ENCODE results near the gene MYH9.

Gene MYH9

DNA sequence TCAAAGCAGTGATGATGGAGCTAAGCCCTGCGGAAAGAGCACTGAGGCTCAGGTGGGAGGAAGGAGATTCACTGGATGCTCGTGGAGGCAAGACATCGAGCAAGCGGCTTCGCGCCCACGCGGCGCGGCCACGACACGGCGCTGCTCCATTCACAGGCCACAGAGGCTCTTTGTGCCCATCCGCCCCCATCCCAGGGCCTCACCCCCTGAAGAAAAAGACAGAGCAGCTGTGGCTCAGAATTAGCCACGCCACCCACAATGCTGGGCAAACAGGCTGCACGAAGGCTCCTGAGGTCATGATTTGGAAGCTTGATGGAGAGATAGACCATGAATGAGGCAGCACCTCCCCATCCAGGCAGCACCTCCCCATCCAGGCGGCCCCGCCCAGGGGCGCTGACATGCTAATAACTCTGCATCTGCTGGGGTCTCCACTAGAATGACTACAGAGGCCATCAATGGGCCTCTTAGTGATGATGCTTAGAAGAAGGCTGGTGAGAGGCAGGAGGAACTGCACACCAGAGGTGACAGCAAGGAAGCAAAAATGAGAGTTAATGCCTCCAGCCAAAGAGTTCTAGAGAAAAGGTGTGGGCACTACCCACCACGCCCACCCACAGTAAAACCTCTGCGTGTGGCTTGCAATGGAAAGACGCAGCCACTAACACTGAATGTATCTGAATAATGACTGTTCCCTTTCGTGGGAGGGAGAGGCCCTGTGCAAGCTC is 43.5 kb downstream of the MYH9 start:
- DNase-seq = no peak

DNA sequence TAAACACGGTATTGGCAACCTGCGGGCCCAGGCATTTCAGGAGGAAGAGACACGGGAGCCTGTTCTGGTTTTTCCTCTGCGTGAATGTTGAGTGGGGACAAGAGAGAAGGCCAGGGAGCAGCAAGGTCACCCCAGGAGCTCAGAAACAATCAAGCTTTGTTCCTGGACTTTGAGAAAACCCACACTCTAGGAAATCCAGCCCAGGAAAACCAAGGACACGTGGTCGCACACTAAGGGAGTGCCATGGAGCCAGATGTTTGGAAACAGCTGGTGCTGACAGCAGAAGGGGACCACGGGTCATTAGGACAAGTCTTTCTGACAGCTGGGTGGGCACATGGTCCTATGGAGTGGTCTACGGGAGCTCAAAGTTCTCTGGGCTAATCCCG is 44.1 kb downstream of the MYH9 start:
- no peak for DNase-seq

DNA sequence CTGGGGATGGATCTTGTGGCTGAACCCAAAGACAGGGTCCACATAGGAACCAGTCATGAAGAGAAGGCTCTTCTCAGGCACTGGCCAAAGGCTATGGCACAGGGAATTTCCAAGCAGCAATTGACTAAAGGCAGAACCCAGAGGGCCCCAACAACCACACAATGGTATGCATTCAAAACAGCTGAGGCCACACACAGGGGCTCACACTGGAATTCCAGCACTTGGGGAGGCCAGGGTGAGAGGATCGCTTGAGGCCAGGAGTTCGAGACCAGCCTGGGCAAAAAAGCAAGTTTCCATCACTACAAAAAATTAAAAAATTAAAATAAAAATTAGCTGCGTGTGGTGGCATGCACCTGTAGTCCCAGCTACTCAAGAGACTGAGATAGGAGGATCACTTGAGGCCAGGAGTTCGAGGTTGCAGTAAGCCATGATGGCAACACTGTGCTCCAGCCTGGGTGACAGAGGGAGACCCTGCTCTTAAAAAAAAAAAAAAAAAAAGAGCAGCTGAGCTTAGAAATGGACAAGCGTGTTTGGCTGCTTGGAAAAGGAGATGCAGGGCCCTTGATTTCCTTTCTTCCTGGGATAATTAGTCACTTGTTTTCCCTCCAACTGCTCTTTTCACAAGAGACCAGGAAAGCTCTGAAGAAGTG is 44.6 kb downstream of the MYH9 start:
- no peak for DNase-seq

DNA sequence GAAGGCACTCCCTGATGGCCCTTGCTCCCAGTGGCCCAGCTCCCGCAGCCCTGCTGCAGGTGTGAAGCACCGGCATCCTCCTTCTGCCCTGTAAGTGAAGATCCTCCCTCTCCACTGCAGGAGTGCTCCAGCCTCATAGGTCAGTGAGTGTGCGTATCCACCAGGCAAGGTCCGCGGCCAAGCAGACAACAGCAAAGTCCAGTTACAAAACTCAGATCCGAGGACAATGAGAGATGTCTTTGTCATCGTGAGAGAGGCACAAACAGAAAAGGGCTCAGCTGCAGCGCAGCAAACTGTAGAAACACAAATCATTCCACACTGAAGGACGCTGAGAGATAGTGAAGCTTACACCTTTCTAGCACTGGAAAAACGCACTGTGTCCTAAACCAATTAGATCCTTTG is 46.1 kb downstream of the MYH9 start:
- DNase-seq = no peak

DNA sequence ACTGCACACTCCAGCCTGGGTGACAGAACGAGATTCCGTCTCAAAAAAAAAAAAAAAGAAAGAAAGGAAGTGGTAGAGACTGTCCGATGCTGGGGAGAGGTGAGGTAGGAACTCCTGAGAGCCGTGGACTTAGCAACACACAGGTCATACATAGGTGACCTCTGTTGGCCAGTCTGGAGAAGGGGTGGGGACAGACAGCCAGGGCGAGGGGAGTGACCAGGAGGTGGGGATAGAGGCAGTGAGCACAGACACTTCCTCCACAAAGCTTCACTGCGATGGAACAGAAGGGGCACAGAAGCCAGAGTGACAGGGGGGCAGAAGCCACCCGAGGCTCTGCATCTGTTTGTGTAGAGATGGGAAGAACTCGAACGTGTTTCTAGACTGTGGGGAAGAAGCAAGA is 47.1 kb downstream of the MYH9 start:
- no peak for DNase-seq

DNA sequence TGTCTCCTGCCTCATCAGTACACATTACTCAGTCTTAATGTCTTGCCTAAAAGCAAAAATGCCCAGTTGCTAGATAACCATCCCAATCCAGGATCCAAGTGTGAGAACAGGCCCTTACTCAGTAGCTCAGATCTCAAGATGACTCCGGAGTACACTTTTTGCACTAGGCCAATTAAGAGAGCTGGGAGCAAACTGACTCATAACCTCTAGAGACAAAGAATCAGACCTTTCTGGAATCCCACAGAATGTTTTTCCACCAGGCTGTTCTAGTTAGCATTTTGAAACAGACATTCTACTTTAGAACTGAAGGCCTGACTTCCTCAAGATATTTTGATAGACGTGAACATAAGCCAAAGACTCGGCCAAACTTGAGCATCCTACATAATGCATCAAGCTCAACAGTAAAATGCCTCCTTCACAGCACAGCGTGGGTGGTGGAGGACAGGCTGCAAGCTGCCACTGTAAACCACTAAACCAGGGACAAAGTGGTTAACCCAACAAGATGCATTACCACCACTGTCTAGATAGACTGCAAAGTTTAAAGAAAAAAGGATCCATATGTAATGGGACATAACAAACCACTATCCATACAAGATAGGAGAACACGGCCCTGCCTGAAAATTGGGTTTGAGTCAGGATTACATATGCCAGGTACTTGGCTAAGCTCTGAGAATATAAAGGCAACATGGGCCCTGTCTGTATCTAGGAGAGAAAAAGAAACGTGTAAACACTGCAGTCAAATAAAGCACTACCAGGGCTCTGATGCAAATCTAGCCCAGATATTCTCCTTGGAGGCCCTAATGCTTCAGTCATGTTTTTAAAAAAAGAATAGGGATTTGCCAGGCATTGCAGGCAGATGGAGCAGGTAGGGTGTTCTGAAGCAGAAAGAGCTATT is 48.3 kb downstream of the MYH9 start:
- no peak for DNase-seq

DNA sequence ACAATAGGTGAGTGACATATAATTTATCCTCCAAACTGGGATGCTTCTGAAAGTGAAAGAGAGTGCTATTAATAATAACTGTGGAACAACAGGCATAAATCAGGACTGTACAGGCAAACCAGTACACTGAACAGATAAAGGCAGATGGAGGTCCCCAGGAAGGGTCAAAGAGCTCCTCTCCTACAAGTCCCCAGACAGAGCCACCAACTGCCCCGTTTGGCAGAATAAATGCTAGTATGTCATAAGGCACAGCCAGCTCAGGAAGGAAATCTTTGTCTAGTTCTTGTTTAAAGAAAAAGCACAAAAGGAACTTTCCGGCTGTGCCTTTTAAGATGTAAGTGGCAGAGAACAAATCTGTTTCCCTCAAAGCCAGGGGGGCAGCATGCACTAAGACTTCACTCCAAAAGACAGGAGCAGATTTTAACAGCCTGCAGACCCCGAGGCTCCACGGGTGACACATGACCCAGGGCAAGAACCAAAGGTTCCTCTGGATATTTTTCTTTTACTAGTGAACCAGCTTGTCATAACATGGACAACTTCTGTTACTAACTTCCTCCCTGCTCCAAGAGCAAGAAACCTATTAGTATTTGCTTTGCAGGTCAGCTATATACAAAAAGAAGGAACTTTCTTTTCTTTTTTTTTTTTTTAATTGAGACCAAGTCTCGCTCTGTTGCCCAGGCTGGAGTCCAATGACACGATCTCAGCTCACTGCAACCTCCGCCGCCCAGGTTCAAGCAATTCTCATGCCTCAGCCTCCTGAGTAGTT is 50.2 kb downstream of the MYH9 start:
- no peak for DNase-seq

DNA sequence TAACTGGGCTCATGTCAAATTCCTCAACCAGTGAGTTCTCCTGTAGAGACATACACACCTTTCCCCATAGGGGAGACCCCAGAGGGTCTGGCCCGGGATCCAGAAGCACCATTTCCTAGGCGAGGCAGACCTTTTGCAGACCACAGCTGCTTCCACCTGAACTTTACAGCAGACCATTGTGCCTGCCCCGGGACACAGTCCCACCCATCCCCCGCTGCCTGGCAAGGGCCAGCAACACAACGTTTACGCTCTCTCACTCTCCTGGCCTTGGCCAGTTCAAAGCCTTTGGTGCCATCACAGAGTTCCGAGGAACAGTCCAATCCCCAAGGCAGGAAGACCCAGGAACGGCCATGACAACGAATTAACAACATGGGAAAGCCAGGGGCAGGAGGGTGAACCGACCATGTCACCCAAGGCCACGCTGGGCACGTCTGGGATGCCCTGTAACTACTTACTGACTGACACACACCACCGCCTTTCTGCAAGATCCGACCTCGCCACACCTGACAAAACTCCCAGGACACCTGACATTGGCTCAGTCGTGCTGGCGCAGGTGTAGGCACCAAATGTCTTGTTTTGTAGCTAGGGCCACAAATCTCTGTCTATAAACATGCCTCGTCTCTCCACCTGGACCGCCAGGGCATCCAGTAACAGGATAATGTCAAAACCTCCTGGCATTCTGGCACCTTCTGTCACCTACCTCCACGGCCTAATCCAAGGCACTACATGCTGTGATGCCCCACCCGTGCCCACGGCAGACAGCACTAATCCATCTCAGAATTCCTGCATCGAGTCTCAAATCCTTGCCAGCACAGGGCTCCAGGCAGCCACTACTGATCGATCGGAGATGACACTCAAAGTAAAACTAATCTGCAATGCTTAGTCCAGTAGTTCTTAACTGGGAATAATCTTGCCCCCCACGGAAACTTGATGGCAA is 51.3 kb downstream of the MYH9 start:
- no peak for DNase-seq

DNA sequence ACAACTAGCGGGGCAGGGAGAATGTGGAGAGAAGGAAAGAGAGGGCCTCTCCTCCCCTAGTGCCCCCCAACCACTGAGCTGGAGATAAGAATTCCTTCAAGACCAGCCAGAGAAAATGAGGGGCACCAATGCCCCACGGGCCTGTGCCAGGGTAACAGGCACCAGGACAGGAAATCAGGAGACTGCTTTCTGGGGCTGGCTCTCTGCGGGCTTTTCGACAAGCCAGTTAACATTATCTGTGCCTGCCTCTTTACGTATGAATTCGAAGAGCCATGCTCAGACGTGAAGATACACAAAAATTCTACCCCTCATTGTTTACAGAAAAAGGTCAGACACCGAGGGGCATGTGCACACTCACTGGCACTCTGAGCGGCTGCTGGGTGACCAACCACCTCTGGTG is 52.1 kb downstream of the MYH9 start:
- no peak for DNase-seq

DNA sequence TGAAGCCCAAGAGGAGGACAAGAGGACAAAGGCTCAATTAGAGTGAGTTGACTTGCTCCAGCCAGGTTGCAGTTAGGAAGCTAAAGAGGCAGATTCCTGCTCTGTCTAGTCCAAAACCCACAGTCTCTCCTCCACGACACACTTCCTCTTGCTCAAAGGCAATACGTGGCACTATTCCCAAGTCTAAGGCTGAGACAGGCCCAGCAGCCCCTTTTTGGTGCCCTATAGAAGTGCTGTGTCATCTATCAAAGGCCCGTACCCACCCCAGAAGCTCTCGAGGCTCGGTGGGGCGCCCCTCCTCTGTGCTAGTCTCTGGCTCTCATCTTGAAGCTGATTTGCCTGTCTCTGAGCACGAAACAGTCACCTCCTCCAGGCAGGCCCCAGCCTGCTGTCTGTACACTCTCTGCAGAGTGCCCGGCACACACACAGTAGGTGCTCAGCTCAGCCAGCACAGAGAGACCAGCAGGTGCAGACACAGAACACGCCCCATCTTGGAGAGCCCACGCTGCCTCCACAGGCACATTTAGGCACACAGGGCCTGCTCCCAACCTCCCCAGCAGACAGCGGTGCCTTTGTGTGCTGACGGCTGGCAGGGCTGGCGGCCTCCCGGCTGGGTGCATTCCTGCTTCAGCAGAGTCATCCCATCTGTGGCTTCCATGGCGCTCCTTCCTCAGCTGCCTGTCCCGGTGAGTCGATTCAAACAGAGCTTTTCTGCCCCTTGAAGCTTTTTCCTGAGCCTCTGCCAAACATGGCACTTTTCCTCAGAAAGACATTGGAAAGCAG is 52.8 kb downstream of the MYH9 start:
- no peak for DNase-seq

DNA sequence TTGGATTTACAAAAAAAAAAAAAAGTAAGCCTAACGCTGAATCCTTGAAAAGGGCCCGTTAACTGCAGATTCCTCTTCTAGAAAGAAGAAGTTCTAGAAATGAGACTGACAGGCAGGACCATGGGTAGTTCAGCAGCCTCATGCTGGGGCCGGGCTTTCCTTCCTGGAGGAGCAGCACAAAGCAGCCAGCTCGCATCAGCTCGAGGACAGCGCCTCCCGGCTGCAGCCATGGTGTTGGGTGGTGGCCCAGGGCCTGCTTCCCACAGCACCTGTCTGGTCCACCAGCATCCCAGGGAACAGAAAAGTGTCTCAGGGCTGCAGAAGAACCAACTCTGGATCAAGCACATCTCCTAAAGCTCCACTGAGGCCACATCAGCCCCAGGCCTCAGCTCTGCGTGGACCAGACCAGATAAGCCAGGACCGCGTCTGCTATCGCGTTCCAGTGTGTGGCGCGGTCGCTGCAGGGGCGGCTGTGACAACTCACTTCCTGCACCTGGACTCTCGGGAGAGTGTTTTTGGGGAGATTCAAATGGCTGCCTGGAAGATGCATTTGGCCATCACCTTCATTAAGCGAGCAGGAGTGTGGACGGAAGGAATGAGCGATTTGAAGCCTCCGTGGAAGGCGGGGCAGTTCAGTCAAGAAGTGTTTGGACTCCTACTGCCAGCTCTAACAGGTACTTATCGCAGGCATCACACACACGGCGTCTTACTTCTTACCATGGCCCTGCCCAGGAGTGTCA is 53.5 kb downstream of the MYH9 start:
- DNase-seq = no peak

DNA sequence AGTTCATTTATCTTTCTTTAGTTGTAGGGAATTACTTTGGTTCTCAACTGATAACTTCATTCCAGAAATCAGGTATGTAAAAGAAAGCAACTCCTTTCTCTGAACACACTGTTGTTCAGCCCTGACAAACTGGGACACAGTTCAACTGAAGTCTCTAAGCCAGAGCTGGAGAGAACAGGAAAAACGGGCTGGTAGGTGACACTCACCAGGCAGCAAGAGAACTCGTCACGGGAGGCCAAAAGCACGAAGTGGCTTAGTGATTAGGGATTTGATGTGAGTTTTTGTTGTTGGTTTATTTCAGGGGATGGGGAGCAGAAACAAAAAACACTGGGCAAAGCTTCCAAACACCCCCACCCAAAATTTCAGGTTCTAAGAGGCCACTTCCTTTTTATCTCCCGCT is 54.1 kb downstream of the MYH9 start:
- DNase-seq = no peak

DNA sequence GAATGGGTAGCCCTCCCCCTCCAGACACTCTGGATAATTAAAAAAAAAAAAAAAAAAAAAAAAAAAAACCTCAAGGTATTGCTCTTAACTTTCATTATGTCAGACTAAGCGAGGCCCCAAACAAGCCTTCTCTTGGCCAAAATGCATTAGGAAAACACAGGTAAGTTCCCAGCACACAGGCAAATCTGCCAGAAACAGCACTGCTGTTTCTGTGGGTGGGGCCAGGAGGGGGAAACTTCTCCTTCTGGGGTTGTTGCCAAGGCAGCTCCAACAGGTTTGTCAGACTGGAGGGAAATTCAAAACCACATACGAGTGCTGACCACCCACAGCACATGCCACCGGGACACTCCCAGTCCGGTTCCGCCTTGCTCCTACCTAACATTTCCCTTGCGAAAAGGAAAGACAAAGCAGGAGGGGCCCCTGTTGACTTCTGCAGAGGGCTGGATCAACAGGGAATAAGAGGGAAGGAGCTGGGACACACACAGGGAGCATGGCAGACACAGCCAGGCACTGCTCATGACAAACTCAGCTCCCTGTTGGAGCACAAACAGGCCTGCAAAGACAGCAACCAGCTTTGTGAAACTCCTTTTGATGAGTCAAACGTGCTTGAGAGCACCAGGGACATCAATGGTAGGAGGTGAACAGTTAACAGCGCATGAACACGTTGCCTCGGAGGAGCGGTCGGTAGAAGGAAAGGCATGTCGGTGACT is 55.0 kb downstream of the MYH9 start:
- DNase-seq = no peak

DNA sequence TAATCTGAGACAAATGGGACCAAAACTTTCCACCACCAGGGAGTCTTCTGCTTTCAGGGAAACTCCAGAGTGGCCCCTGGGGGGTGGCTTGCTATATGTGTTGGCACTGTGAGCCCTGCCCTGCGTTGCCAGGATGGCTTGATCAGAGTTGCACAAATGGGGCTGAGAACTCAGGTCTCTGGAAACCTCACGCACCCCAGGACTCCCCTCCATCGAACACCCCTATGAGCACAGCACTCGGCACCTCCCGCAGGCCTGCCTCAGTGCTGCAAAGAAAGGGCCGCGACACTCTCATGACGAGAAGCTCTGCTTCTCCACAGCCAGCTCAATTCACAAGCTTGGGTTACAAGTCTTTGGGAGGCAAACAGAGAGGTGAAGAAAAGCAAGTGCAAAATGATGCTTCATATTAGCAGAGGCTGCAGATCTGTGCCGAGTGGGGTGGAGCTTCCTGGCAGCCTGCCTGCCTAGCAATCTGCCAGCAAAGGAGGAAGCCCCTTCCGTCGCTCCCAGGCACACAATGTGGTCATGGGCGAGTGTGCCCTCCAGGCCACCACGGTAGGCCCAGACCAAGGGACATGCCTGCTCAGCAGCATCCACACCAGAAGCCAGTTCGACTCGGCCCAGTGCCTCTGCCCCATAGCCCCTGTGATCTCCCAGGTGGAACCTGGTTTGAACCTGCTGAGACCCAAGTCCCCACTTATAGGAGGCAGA is 55.7 kb downstream of the MYH9 start:
- no peak for DNase-seq

DNA sequence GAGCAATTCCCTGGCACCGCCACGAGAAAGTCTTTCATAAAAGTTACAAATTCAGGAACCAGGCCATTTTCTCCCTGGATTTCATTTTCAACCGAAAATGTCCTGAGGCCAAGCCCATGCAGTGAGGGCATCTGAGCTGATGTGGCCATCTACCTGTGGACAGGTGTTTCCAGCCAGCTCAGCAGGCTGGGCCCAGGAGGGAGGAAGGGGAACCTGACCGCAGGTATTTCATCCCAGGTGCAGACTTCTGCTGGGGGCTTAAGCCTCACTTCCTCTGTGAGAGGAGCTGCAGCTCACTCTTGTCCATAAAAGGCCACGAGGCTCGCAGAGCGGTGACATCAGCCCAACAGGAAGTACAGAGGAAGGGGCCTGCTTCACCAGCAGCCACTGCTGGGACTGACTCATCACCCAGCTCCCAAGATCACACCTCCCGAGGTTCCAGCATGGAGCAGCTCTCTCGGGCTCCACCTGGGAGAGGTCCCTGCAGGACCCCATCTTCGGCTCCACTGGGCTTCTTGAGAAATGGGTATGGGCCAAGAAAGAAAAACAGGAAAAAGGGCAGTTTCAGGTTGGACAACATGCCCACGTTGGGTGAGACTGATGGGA is 56.4 kb downstream of the MYH9 start:
- no peak for DNase-seq

DNA sequence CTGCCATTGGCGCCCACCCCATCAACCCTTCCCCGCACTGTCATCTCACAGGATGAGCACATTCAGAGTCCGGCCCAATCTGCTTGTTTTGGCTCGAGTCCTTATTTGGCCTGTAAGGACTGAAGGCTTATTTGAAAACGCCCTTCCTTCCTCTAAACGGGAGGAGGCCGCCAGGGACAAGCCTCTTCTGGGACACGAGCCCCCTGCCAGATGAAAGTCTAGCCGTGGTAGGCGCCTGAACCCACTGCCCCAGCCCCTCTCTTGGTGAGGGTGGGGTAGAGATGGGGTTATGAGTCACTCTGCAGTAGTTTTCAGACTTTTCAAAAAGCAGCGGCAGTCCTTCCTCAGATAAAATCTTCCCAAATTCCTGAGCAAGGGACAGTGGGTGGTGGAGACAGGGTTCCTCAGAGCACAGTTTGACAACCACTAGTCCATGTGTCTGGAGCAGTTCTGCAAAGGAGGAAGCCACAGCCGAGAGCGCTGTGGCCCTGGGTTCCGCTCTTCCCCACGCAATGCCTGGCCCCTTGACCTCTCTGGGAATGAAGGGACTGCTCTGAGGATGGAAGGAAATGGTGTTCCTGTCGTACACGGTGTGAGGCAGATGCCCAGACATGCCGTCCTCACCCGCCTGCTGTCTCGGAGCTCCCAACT is 57.0 kb downstream of the MYH9 start:
- DNase-seq = no peak

DNA sequence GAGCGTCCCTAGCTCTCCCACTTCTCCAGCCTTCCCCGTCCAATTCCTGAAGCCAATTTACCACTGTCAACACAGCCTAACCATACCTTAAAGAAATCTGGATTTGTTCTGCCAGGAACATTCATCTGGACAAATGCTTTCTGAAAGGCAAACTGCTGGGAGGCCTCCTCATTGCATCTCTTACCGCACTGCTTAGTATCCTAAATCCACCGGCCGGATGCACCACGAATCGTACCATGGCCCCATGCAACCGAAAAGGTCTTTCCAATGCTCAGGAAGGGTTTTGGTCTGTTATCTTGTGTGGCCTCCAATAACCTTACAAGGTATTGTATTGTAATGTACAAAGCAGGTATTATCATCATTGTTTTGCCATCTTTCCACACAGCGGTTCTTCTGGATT is 57.6 kb downstream of the MYH9 start:
- no peak for DNase-seq
